ENCODE measurements around the gene TMEM54.

DNA sequence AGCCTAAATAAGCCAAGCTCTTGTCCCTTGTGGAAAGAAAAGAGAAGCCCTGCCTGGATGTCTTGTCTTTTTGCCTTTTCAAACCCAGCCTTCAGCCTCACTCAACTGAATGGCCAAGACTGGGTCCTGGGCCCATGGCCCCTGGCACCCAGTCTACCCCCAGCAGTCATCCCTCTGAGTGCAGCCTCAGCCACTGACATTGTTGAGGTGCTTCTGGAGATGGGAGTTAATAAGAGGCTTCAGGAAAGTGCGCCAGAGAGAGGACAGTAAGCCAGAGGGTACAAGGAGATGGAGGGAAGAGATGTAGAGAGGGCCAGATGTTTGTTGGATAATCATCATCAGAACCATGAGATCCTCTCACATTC, 37.3 kb downstream of the TMEM54 start:
- TF ChIP-seq, protein P1, sequence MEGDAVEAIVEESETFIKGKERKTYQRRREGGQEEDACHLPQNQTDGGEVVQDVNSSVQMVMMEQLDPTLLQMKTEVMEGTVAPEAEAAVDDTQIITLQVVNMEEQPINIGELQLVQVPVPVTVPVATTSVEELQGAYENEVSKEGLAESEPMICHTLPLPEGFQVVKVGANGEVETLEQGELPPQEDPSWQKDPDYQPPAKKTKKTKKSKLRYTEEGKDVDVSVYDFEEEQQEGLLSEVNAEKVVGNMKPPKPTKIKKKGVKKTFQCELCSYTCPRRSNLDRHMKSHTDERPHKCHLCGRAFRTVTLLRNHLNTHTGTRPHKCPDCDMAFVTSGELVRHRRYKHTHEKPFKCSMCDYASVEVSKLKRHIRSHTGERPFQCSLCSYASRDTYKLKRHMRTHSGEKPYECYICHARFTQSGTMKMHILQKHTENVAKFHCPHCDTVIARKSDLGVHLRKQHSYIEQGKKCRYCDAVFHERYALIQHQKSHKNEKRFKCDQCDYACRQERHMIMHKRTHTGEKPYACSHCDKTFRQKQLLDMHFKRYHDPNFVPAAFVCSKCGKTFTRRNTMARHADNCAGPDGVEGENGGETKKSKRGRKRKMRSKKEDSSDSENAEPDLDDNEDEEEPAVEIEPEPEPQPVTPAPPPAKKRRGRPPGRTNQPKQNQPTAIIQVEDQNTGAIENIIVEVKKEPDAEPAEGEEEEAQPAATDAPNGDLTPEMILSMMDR (IDR thresholded peaks at IDR 0.05): no peak
- TF ChIP-seq POLR2AphosphoS5 (IDR thresholded peaks at IDR 0.05) (no peak), POLR2A (IDR thresholded peaks at IDR 0.05) (no peak)

Data from prostate gland (tissue), 2 donors.